Liver (tissue), 3 donors: ENCODE results near the gene TRIM33.

Experiments used
- CTCF ChIP-seq: fragments of 150-350 bp; IDR thresholded peaks from 2 replicates; pipeline ENCODE4 v1.5.1; 2017; ENCODE audit warnings: improper control_type of control experiment, low read depth, low read length; ENCODE audit not compliant: missing input control
- JUND ChIP-seq, 2 donors: IDR thresholded peaks; 2 replicates each; pipeline ENCODE4 v1.6.1; 2016; ENCODE audit warnings: antibody characterized with exemption in 2 of 2
- RAD21 ChIP-seq, 2 donors: IDR thresholded peaks; 2 replicates each; pipeline ENCODE4 v1.6.1; 2016; ENCODE audit warnings: antibody characterized with exemption in 2 of 2, mild to moderate bottlenecking in 2 of 2
- TF ChIP-seq, protein P1 (sequence below): IDR thresholded peaks from 2 replicates; pipeline ENCODE4 v1.6.1; 2016; ENCODE audit warnings: antibody characterized with exemption, mild to moderate bottlenecking
- TF ChIP-seq, protein P2 (sequence below): IDR thresholded peaks from 2 replicates; pipeline ENCODE4 v1.6.1; 2016; ENCODE audit warnings: antibody characterized with exemption
- TF ChIP-seq, protein P3 (sequence below): IDR thresholded peaks from 2 replicates; pipeline ENCODE4 v1.6.1; 2016; ENCODE audit warnings: antibody characterized with exemption
- donor health status: healthy.
- donor health status: healthy.

- TF ChIP-seq, protein P1, sequence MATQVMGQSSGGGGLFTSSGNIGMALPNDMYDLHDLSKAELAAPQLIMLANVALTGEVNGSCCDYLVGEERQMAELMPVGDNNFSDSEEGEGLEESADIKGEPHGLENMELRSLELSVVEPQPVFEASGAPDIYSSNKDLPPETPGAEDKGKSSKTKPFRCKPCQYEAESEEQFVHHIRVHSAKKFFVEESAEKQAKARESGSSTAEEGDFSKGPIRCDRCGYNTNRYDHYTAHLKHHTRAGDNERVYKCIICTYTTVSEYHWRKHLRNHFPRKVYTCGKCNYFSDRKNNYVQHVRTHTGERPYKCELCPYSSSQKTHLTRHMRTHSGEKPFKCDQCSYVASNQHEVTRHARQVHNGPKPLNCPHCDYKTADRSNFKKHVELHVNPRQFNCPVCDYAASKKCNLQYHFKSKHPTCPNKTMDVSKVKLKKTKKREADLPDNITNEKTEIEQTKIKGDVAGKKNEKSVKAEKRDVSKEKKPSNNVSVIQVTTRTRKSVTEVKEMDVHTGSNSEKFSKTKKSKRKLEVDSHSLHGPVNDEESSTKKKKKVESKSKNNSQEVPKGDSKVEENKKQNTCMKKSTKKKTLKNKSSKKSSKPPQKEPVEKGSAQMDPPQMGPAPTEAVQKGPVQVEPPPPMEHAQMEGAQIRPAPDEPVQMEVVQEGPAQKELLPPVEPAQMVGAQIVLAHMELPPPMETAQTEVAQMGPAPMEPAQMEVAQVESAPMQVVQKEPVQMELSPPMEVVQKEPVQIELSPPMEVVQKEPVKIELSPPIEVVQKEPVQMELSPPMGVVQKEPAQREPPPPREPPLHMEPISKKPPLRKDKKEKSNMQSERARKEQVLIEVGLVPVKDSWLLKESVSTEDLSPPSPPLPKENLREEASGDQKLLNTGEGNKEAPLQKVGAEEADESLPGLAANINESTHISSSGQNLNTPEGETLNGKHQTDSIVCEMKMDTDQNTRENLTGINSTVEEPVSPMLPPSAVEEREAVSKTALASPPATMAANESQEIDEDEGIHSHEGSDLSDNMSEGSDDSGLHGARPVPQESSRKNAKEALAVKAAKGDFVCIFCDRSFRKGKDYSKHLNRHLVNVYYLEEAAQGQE, result no peak
- TF ChIP-seq CTCF, result no peak
- TF ChIP-seq, protein P2, sequence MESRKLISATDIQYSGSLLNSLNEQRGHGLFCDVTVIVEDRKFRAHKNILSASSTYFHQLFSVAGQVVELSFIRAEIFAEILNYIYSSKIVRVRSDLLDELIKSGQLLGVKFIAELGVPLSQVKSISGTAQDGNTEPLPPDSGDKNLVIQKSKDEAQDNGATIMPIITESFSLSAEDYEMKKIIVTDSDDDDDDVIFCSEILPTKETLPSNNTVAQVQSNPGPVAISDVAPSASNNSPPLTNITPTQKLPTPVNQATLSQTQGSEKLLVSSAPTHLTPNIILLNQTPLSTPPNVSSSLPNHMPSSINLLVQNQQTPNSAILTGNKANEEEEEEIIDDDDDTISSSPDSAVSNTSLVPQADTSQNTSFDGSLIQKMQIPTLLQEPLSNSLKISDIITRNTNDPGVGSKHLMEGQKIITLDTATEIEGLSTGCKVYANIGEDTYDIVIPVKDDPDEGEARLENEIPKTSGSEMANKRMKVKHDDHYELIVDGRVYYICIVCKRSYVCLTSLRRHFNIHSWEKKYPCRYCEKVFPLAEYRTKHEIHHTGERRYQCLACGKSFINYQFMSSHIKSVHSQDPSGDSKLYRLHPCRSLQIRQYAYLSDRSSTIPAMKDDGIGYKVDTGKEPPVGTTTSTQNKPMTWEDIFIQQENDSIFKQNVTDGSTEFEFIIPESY, result no peak
- TF ChIP-seq, protein P3, sequence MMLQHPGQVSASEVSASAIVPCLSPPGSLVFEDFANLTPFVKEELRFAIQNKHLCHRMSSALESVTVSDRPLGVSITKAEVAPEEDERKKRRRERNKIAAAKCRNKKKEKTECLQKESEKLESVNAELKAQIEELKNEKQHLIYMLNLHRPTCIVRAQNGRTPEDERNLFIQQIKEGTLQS, result no peak
- TF ChIP-seq RAD21 (IDR thresholded peaks at IDR 0.05), result no peak
- no peak for TF ChIP-seq JUND (IDR thresholded peaks at IDR 0.05)
Observed at GRCh38 chr1:114540821-114541220, 29.8 kb upstream of the TRIM33 start.
